Measurements from ENCODE around the gene KIF26A. TPM values are rescaled to one million over a fixed set of nuclear protein-coding genes. Genes with fewer than 3 reads are reported as not detected.

The KIF26A gene
- total and polyA plus RNA-seq, 2 donors (not counting 1 experiment from before 2014, with no cell fraction given), result 0.15 TPM; not detected in 1

DNA sequence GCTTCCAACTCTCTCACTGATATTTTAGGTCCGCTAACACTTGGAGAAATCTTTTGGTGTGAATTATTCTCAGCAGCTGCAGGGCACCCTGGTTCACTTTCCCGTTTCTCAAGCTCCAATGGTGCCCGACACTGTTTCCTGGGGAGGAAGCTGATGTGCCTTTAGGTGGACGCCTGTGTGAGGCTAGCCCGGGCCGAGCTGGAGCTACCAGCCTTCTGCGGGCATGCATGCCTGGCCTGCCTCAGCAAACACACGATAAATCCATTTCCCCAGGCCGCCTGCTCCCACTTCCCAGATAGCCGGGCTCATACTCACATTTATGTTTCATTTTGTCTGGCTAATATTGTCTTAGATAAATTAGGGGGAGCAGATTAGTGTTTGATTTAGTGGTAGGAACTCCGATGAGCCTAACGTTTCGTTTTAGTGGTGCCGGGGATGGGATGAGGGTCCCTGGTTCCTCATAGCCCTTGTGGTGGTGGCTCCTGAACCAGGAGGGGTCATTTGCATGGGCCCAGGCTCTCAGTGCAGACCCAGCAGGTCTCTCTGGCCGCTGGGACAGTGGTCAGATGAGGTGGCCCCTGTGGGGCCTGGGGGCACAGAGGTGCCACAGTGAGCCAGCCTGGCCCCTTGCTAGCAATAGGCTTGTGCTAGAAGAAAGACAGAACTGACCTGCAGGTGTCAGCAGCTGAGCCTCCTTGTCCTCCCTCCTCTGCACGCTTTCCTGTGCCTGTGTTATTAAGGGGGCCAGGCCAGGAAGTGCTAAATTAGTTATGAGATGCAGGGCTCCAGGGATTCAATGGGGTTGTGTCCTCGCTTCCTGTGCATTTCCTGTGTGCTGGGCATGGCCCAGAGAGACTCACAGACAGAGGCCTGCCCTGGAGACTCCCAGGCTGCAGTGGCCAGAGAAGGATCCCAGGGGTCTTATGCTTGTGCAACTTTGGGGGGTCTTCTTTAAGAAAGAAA is 88.3 kb downstream of the KIF26A start:
- Histone ChIP-seq H3K4me3 (ENCODE audit: control extremely low read depth in 1 of 5, extremely low read depth in 1 of 5, insufficient read depth in 1 of 5, low read depth in 2 of 5, low read length in 4 of 5) (no peak overlapping the region), H3K9ac (ENCODE audit: low read length) (no peak overlapping the region), H3K79me2 (ENCODE audit: control insufficient read depth, insufficient read depth, low read length) (no peaks in the 10 kb centered on the region), H3K9me3 (ENCODE audit: control extremely low read depth in 1 of 3, control insufficient read depth in 2 of 3, insufficient read depth in 1 of 3, low read length in 2 of 3) (peaks cover 0 to 44% (median 5%) of the 10 kb centered on the region in 3 donors), H3K27ac (ENCODE audit: low read length in 2 of 2) (no peak overlapping the region), H2AFZ (ENCODE audit: insufficient read depth, low read depth, low read length, poor library complexity, severe bottlenecking) (no peak overlapping the region), H3K4me1 (ENCODE audit: control insufficient read depth in 2 of 2, insufficient read depth in 2 of 2, low read length in 2 of 2) (peaks cover 0 to 9% of the 10 kb centered on the region in 2 donors), H4K20me1 (ENCODE audit: control insufficient read depth, insufficient read depth, low read length, poor library complexity, severe bottlenecking) (no peaks in the 10 kb centered on the region), H3K4me2 (replicated peaks; ENCODE audit: low read depth, low read length, poor library complexity, severe bottlenecking) (no peak overlapping the region), H3K36me3 (replicated peaks in 1 of 2; ENCODE audit: control extremely low read depth in 1 of 2, control insufficient read depth in 1 of 2, extremely low read depth in 1 of 2, insufficient read depth in 2 of 2, low read length in 1 of 2) (no peaks in the 10 kb centered on the region), H3K27me3 (replicated peaks in 1 of 4; ENCODE audit: control extremely low read depth in 1 of 4, control insufficient read depth in 3 of 4, insufficient read depth in 4 of 4, low read length in 3 of 4) (peaks cover 0 to 12% (median 4%) of the 10 kb centered on the region in 4 experiments)
- intact Hi-C loops (cut with micrococcal nuclease), result no loop called here
- peaks cover 3% of the 10 kb centered on the region for H3K9me3 Mint-ChIP-seq (ENCODE audit: insufficient read depth)
- ChIA-PET POLR2A (no interaction called here), CTCF (no interaction called here)
- peaks cover 8% of the 10 kb centered on the region for H3K4me1 Mint-ChIP-seq
- WGBS (ENCODE audit: insufficient coverage), result 73% methylated on average over 13 of the region's 17 CpGs
- H3K27me3 Mint-ChIP-seq, result peaks cover 15% of the 10 kb centered on the region
- H3K27ac Mint-ChIP-seq, result no peak overlapping the region
- no peak for ATAC-seq (ENCODE audit: low read depth)
- DNase-seq, result no peak
- no peak for TF ChIP-seq EZH2 (IDR thresholded peaks at IDR 0.05; ENCODE audit: borderline replicate concordance, insufficient read depth, low read depth, low read length, poor library complexity, severe bottlenecking)
- H3K4me3 Mint-ChIP-seq, result no peak overlapping the region

DNA sequence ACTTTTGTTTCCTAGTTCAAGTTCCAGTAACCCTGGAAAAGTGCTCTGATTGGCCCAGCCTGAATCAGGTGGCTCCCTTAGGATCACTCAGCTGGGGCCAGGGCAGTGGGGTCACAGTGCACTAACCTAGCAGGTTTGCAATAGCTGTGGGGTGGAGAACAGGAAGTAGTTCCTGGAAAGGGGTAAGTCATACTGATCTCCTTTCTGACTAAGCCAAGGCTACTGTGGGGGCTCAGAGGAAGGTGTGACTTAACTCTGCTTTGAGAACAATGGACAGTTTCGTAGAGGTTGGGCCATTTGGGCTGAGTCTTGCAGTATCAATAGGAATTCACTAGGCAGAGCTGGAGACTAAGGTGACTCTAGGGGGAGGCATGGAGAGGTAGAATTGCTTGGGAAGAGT is 89.4 kb downstream of the KIF26A start:
- Mint-ChIP-seq H3K4me3 (no peak overlapping the region), H3K27ac (peak overlapping the region; percentile 17), H3K27me3 (peaks cover 9% of the 10 kb centered on the region), H3K9me3 (ENCODE audit: insufficient read depth) (peaks cover 3% of the 10 kb centered on the region), H3K4me1 (peaks cover 8% of the 10 kb centered on the region)
- H3K4me3 ChIP-seq (ENCODE audit: control extremely low read depth in 1 of 5, extremely low read depth in 1 of 5, insufficient read depth in 1 of 5, low read depth in 2 of 5, low read length in 4 of 5), result no peak overlapping the region
- peaks cover 0 to 10% (median 4%) of the 10 kb centered on the region in 4 experiments for H3K27me3 ChIP-seq (replicated peaks in 1 of 4; ENCODE audit: control extremely low read depth in 1 of 4, control insufficient read depth in 3 of 4, insufficient read depth in 4 of 4, low read length in 3 of 4)
- intact Hi-C loops (cut with micrococcal nuclease), result no loop called here
- no peak overlapping the region for H3K9ac ChIP-seq (ENCODE audit: low read length)
- DNase-seq (no peak), ATAC-seq (ENCODE audit: low read depth) (no peak)
- ChIA-PET POLR2A (no interaction called here), CTCF (no interaction called here)
- 87% methylated on average over 1 of the region's 1 CpG for WGBS (ENCODE audit: insufficient coverage)
- peaks cover 0 to 47% (median 6%) of the 10 kb centered on the region in 3 donors for H3K9me3 ChIP-seq (ENCODE audit: control extremely low read depth in 1 of 3, control insufficient read depth in 2 of 3, insufficient read depth in 1 of 3, low read length in 2 of 3)
- no peak overlapping the region for H3K4me2 ChIP-seq (replicated peaks; ENCODE audit: low read depth, low read length, poor library complexity, severe bottlenecking)
- H3K79me2 ChIP-seq (ENCODE audit: control insufficient read depth, insufficient read depth, low read length), result no peaks in the 10 kb centered on the region
- H3K4me1 ChIP-seq (ENCODE audit: control insufficient read depth in 2 of 2, insufficient read depth in 2 of 2, low read length in 2 of 2), result peaks cover 0 to 9% of the 10 kb centered on the region in 2 donors
- H2AFZ ChIP-seq (ENCODE audit: insufficient read depth, low read depth, low read length, poor library complexity, severe bottlenecking), result no peak overlapping the region
- TF ChIP-seq EZH2 (IDR thresholded peaks at IDR 0.05; ENCODE audit: borderline replicate concordance, insufficient read depth, low read depth, low read length, poor library complexity, severe bottlenecking), result no peak
- TF ChIP-seq, protein P1, sequence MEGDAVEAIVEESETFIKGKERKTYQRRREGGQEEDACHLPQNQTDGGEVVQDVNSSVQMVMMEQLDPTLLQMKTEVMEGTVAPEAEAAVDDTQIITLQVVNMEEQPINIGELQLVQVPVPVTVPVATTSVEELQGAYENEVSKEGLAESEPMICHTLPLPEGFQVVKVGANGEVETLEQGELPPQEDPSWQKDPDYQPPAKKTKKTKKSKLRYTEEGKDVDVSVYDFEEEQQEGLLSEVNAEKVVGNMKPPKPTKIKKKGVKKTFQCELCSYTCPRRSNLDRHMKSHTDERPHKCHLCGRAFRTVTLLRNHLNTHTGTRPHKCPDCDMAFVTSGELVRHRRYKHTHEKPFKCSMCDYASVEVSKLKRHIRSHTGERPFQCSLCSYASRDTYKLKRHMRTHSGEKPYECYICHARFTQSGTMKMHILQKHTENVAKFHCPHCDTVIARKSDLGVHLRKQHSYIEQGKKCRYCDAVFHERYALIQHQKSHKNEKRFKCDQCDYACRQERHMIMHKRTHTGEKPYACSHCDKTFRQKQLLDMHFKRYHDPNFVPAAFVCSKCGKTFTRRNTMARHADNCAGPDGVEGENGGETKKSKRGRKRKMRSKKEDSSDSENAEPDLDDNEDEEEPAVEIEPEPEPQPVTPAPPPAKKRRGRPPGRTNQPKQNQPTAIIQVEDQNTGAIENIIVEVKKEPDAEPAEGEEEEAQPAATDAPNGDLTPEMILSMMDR (IDR thresholded peaks at IDR 0.05), result no peak
- no peaks in the 10 kb centered on the region for H4K20me1 ChIP-seq (ENCODE audit: control insufficient read depth, insufficient read depth, low read length, poor library complexity, severe bottlenecking)
- no peak overlapping the region for H3K27ac ChIP-seq (ENCODE audit: low read length in 2 of 2)
- no peaks in the 10 kb centered on the region for H3K36me3 ChIP-seq (replicated peaks in 1 of 2; ENCODE audit: control extremely low read depth in 1 of 2, control insufficient read depth in 1 of 2, extremely low read depth in 1 of 2, insufficient read depth in 2 of 2, low read length in 1 of 2)
